Naive thymus-derived CD4-positive, alpha-beta T cell (primary cell): ENCODE measurements around the gene NANS. TPM values are rescaled to one million over a fixed set of nuclear protein-coding genes. Genes with fewer than 3 reads are reported as not detected.
A peak's percentile ranks its signal among the peaks of the same experiment; 100 is the strongest.

Experiments
- ATAC-seq: fragments of 150-1000 bp; cut with Tn5 transposase; 2 replicates; pipeline ENCODE4 v1.10.0; 2021; ENCODE audit warnings: mild to moderate bottlenecking, moderate library complexity
- CTCF ChIA-PET: fragments of 350-600 bp; sonication (Branson Sonifier 250); formaldehyde crosslinking; loops from one replicate; lab custom pipeline; 2021; ENCODE audit warnings: antibody characterized with exemption; lab: Charles Lee
- POLR2A ChIA-PET: fragments of 350-600 bp; sonication (Branson Sonifier 250); formaldehyde crosslinking; loops from one replicate; lab custom pipeline; 2021; ENCODE audit warnings: antibody characterized with exemption, inconsistent platforms; lab: Charles Lee
- DNase-seq, 9 donors: peaks; one replicate each; pipeline versions ENCODE4 v3.0.0 to v3.0.0-alpha.2; 2020 to 2022; ENCODE audit warnings: mixed read lengths in 1 of 9
- H3K27ac ChIP-seq: one replicate; pipeline ENCODE4 v1.7.0; 2013; ENCODE audit warnings: mild to moderate bottlenecking, low read depth, low read length, moderate library complexity
- H3K27me3 ChIP-seq, 2 donors: one replicate each; pipeline ENCODE4 v1.7.0; 2013; ENCODE audit warnings: low read length in 2 of 2, mild to moderate bottlenecking in 2 of 2, moderate library complexity in 2 of 2; ENCODE audit not compliant: control insufficient read depth in 2 of 2, insufficient read depth in 2 of 2
- H3K36me3 ChIP-seq, 3 experiments: 1 replicate in 2 of 3; 2 replicates in 1 of 3; pipeline ENCODE4 v1.7.0; 2013; ENCODE audit warnings: low read length in 3 of 3, mild to moderate bottlenecking in 3 of 3, moderate library complexity in 1 of 3; ENCODE audit not compliant: insufficient read depth in 3 of 3, control insufficient read depth in 2 of 3
- H3K4me1 ChIP-seq, 2 donors: one replicate each; pipeline ENCODE4 v1.7.0; 2013; ENCODE audit warnings: low read length in 2 of 2, mild to moderate bottlenecking in 2 of 2, moderate library complexity in 1 of 2; ENCODE audit not compliant: control insufficient read depth in 2 of 2, insufficient read depth in 2 of 2
- H3K4me3 ChIP-seq: 2 replicates; pipeline ENCODE4 v1.7.0; 2013; ENCODE audit warnings: mild to moderate bottlenecking, low read length
- H3K9me3 ChIP-seq, 3 experiments: 1 replicate in 2 of 3; 2 replicates in 1 of 3; pipeline ENCODE4 v1.7.0; 2013; ENCODE audit warnings: low read length in 3 of 3; ENCODE audit not compliant: control insufficient read depth in 2 of 3
- H3K27ac Mint-ChIP-seq, 9 donors: one replicate each; pipeline ENCODE4 v1.8.0; 2020 to 2022; ENCODE audit warnings: mixed read lengths in 9 of 9, mild to moderate bottlenecking in 8 of 9, moderate library complexity in 5 of 9, inconsistent platforms in 2 of 9
- H3K27me3 Mint-ChIP-seq, 5 donors: one replicate each; pipeline ENCODE4 v1.8.0; 2021 to 2022; ENCODE audit warnings: mixed read lengths in 5 of 5, mild to moderate bottlenecking in 1 of 5
- H3K36me3 Mint-ChIP-seq, 5 donors: one replicate each; pipeline ENCODE4 v1.8.0; 2020 to 2022; ENCODE audit warnings: mixed read lengths in 5 of 5, mild to moderate bottlenecking in 3 of 5, inconsistent platforms in 1 of 5
- H3K4me1 Mint-ChIP-seq, 7 donors: one replicate each; pipeline ENCODE4 v1.8.0; 2020 to 2022; ENCODE audit warnings: mixed read lengths in 7 of 7, mild to moderate bottlenecking in 3 of 7, inconsistent platforms in 1 of 7
- H3K4me3 Mint-ChIP-seq, 10 donors: one replicate each; pipeline ENCODE4 v1.8.0; 2020 to 2022; ENCODE audit warnings: mild to moderate bottlenecking in 10 of 10, mixed read lengths in 10 of 10, moderate library complexity in 6 of 10, inconsistent platforms in 2 of 10
- H3K9me3 Mint-ChIP-seq, 11 donors: one replicate each; pipeline ENCODE4 v1.8.0; 2020 to 2022; ENCODE audit warnings: mixed read lengths in 11 of 11, mild to moderate bottlenecking in 4 of 11, inconsistent platforms in 1 of 11, moderate library complexity in 1 of 11
- intact Hi-C, 2 donors: fragments of 100-400 bp; cut with micrococcal nuclease; formaldehyde crosslinking; loops; one replicate each; pipeline ENCODE4 v1.15.1; 2023
- polyA plus RNA-seq, 2 donors: library from polyadenylated mRNA; unstranded; fragments of 300-500 nt; fragmentation: Illumina TruSeq; gene quantifications; one replicate each; pipeline ENCODE4 v1.2.3, GENCODE V29; 2021
- total RNA-seq, 6 experiments: library from RNA in 5 of 6; stranded (reverse) in 5 of 6; gene quantifications; 1 replicate in 5 of 6; 2 replicates in 1 of 6; pipeline ENCODE4 v1.2.3 and lab custom pipeline; 2021 to 2026

NANS gene
- total and polyA plus RNA-seq, 7 experiments from 2014 or later = 16.3 to 58.9 (median 33.2) TPM

DNA sequence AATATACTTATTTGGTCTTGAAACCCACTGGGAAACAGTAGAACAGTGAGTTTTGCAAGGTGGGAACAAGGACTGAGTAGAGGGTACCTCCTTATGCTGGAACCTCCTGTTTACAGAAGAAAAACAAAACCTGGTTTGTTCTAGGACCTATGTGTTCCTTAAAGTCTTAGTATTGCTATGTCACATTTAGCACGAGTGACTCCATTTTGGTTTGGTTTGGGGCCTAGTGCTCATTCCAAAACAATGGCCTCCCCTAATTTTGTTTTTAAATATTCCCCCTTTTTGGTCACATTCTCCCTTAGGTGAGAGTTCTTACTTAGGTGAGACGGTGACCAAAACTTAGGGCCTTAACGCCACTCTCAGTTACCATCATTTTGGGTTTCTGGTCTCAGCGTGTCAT lies 6.2 kb upstream of the NANS start:
- no peak overlapping the region for H3K4me3 Mint-ChIP-seq
- POLR2A ChIA-PET = interaction anchor here (1.0 kb wide), 1 partner anchor 8 kb away, joined by 3 read pairs; no protein-coding TSS in a partner anchor
- peaks cover 0 to 1% (median 0%) of the 10 kb centered on the region in 11 donors for H3K9me3 Mint-ChIP-seq
- H3K36me3 Mint-ChIP-seq = peaks cover 0 to 18% (median 0%) of the 10 kb centered on the region in 5 donors
- H3K27me3 ChIP-seq = no peaks in the 10 kb centered on the region
- CTCF ChIA-PET = interaction anchor here (0.7 kb wide), 1 partner anchor 272 kb away, joined by 4 read pairs; no protein-coding TSS in a partner anchor
- intact Hi-C loops = no loop called here
- DNase-seq (no peak), ATAC-seq (no peak)
- H3K9me3 ChIP-seq = no peaks in the 10 kb centered on the region
- no peaks in the 10 kb centered on the region for H3K4me1 ChIP-seq
- no peak overlapping the region for H3K4me3 ChIP-seq
- no peaks in the 10 kb centered on the region for H3K27me3 Mint-ChIP-seq
- peaks cover 4 to 55% (median 37%) of the 10 kb centered on the region in 7 donors for H3K4me1 Mint-ChIP-seq
- no peak overlapping the region for H3K27ac ChIP-seq
- no peaks in the 10 kb centered on the region for H3K36me3 ChIP-seq
- peak overlapping the region in 1 of 9 donors; percentile 63 for H3K27ac Mint-ChIP-seq

DNA sequence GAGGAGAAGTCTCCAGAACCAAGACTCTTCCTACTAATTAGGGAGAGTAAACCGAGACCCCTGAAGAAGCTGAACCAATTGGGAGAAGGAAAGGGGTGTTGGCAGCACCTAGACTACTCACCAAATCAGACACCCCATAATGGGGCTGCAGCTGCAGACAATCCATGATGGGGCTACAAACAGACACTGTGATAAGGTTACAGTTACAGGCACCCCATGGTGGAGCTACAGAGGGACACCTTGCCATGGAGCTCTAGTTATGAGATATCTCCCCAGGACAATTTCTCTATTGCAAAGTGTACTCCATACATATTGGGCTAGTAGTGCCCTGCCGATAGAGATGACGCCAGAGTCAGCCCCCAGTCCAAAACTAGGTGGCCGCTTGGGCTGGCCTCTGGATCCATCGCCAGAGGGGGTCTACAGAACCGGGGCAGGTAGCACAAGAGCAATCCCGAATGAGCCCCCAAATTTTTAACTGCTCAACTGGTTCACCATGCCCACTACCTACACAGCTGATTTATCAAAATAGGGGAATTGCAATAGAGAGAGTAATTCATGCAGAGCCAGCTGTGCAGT lies 2.1 kb upstream of the NANS start:
- Histone ChIP-seq H3K9me3 (no peaks in the 10 kb centered on the region), H3K27me3 (no peaks in the 10 kb centered on the region), H3K4me3 (no peak overlapping the region), H3K4me1 (peaks cover 9 to 22% of the 10 kb centered on the region in 2 donors), H3K27ac (no peak overlapping the region), H3K36me3 (no peaks in the 10 kb centered on the region)
- Mint-ChIP-seq H3K27ac (peak overlapping the region in 4 of 9 donors; percentile 10 to 97 (median 50)), H3K36me3 (peaks cover 0 to 8% (median 0%) of the 10 kb centered on the region in 5 donors), H3K9me3 (no peaks in the 10 kb centered on the region), H3K27me3 (no peaks in the 10 kb centered on the region), H3K4me3 (no peak overlapping the region), H3K4me1 (peaks cover 6 to 48% (median 33%) of the 10 kb centered on the region in 7 donors)
- intact Hi-C loops = no loop called here
- no peak for ATAC-seq
- ChIA-PET POLR2A (interaction anchor here (0.7 to 1.3 kb wide), 2 partner anchors 9 to 365 kb away, joined by 3 to 6 read pairs; no protein-coding TSS in a partner anchor), CTCF (interaction anchor here (0.7 to 0.9 kb wide), 2 partner anchors 17 to 132 kb away, joined by 3 read pairs; no protein-coding TSS in a partner anchor)
- DNase-seq = no peak

DNA sequence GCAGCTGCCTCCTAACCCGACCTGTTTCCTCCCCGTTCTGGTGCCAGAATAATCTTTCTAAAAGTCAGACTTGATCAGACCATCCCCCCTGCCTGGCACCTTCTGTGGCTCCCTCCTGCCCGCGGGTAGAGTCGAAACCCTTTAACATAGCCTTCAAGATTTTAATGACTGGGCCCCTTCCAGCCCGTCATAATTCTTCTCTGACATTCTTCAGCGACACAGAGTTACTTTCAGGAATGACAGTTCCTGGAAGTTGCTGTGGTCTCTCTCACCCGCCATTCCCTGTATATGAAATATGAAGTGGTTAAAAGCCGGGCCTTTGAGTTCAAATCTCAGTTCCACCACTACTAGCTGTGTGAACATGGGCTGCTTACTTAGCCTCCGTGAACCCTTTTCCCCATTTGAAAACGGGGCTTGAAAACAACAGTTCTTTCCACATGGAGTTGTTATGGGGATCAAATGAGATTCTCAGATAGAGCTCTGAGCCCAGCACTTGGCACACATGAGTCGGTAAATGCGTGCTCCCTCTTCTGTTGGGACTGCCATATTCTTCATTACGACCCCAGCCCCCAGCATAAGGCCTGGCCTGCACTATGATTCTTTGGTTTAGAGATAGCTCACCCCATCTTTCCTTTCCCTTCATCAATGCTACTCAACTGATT lies 737 bp downstream of the NANS start:
- H3K36me3 Mint-ChIP-seq = peaks cover 4 to 11% (median 7%) of the 10 kb centered on the region in 5 donors
- H3K27me3 Mint-ChIP-seq = no peaks in the 10 kb centered on the region
- ChIA-PET CTCF (interaction anchor here (0.6 to 1.8 kb wide), 4 partner anchors 12 to 61 kb away, joined by 3 to 7 read pairs (median 4); partner anchors contain the start of gene TRIM14), POLR2A (interaction anchor here (0.5 to 3.5 kb wide), 19 partner anchors 10 to 360 kb away, joined by 3 to 25 read pairs (median 4); partner anchors contain the start of genes ANP32B, TBC1D2, TRMO and XPA)
- intact Hi-C loops = loop anchor here (1.0 to 2.0 kb wide), 8 partner anchors 18 to 424 kb away; partner anchors contain the start of genes ANP32B (in 1 of the 2), CORO2A (in 1 of the 2), NCBP1 (in 1 of the 2) and TBC1D2 (in 1 of the 2)
- Histone ChIP-seq H3K4me3 (peak overlapping the region; percentile 73), H3K27ac (peak overlapping the region; percentile 93), H3K4me1 (peaks cover 9 to 22% of the 10 kb centered on the region in 2 donors), H3K9me3 (no peaks in the 10 kb centered on the region), H3K27me3 (no peaks in the 10 kb centered on the region), H3K36me3 (peaks cover 0 to 13% (median 0%) of the 10 kb centered on the region in 3 experiments)
- peak overlapping the region; percentile 93 to 100 (median 95) for H3K4me3 Mint-ChIP-seq
- DNase-seq = peak in 4 of 9 donors; percentile 20 to 43 (median 26)
- H3K9me3 Mint-ChIP-seq = peaks cover 0 to 2% (median 0%) of the 10 kb centered on the region in 11 donors
- H3K27ac Mint-ChIP-seq = peak overlapping the region; percentile 93 to 100 (median 97)
- ATAC-seq = no peak
- H3K4me1 Mint-ChIP-seq = peaks cover 8 to 38% (median 29%) of the 10 kb centered on the region in 7 donors

DNA sequence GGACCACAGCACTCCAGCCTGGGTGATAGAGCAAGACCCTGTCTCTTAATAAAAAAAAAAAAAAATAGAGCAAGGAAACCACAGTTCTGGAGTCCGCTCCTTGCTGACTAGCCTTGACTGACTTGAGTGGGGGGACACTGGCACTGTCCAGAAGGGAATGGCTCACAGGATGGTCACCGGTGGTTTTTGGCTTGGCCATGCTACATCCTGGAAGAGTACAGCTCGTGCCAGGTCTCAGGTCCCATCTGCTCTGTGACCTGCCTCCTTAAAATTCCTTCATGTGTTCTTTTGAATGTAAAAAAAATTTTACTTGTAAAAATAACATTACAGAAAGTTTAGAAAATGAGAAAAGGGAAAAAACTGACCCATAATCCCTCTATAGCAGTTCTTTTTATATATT lies 5.6 kb downstream of the NANS start:
- H3K9me3 ChIP-seq = no peaks in the 10 kb centered on the region
- no peak for ATAC-seq
- no peak for DNase-seq
- ChIA-PET CTCF (no interaction called here), POLR2A (no interaction called here)
- no peak overlapping the region for H3K27ac ChIP-seq
- H3K27me3 Mint-ChIP-seq = no peaks in the 10 kb centered on the region
- peaks cover 4 to 15% of the 10 kb centered on the region in 2 donors for H3K4me1 ChIP-seq
- H3K9me3 Mint-ChIP-seq = peaks cover 0 to 2% (median 0%) of the 10 kb centered on the region in 11 donors
- peak overlapping the region in 5 of 9 donors; percentile 21 to 48 (median 25) for H3K27ac Mint-ChIP-seq
- intact Hi-C loops = no loop called here
- H3K36me3 ChIP-seq = peaks cover 0 to 25% (median 7%) of the 10 kb centered on the region in 3 experiments
- peaks cover 9 to 32% (median 23%) of the 10 kb centered on the region in 7 donors for H3K4me1 Mint-ChIP-seq
- H3K4me3 Mint-ChIP-seq = no peak overlapping the region
- H3K27me3 ChIP-seq = no peaks in the 10 kb centered on the region
- no peak overlapping the region for H3K4me3 ChIP-seq
- H3K36me3 Mint-ChIP-seq = peaks cover 9 to 38% (median 24%) of the 10 kb centered on the region in 5 donors

DNA sequence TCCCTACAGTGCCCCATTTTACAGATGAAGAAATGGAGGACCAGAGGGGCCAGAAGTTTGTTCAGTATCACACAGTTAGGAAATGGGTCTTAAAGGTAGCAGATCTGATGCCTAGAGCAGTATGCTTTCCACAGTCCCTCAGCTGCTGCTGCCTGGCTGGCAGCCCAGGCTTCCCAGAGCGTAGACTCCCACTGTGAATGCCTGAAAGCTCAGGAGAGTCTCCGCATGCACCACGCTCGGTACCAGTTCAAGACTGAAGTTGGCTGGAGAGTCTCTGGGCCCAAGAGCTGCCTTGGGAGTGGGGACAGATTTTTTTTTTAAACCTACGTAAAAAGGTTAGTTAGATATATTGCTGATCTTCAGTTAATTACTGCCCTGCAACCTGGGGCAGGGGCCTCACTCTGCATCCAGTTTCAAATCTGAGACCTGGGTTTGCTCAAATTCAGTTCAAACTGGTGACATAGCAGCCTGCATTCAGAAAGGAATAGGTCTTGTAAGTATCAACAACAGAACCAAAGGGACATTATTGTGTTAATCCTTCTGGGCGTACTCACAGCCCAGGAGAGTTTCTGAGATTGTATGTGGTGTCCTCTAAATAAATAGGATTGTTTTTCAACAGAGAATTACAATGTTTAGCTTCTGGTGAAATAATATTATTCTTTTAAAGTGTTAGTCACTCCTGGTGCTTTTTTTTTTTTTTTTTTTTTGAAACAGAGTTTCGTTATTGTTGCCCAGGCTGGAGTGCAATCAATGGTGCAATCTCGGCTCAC lies 8.3 kb downstream of the NANS start:
- peaks cover 9 to 39% (median 27%) of the 10 kb centered on the region in 5 donors for H3K36me3 Mint-ChIP-seq
- CTCF ChIA-PET = interaction anchor here (0.8 kb wide), 1 partner anchor 19 kb away, joined by 3 read pairs; no protein-coding TSS in a partner anchor

DNA sequence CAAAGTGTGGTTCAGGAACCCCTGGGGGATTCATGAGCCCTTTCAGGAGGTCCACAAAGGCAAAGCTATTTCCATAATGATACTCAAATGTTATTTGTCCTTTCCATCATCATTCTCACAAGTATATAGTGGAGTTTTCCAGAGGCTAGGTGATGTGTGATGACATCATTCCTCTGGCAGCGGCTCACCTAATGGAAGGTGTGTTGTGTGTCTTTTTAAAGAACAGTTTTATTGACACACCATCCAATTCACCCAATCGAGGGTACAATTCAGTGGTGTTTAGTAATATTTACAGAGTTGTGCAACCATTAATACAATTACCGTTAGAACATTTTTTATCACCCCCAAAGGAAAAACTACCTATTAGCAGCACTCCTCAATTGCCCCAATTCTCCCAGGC lies 9.7 kb downstream of the NANS start:
- H3K27me3 ChIP-seq = no peaks in the 10 kb centered on the region
- POLR2A ChIA-PET = no interaction called here
- no peak overlapping the region for H3K4me3 ChIP-seq
- Mint-ChIP-seq H3K4me3 (no peak overlapping the region), H3K27ac (no peak overlapping the region), H3K4me1 (peaks cover 3 to 20% (median 10%) of the 10 kb centered on the region in 7 donors), H3K36me3 (peaks cover 4 to 32% (median 22%) of the 10 kb centered on the region in 5 donors), H3K9me3 (no peaks in the 10 kb centered on the region), H3K27me3 (no peaks in the 10 kb centered on the region)
- CTCF ChIA-PET = interaction anchor here (0.5 kb wide), 1 partner anchor 32 kb away, joined by 3 read pairs; no protein-coding TSS in a partner anchor
- H3K27ac ChIP-seq = no peak overlapping the region
- peaks cover 0 to 18% (median 7%) of the 10 kb centered on the region in 3 experiments for H3K36me3 ChIP-seq
- no peaks in the 10 kb centered on the region for H3K4me1 ChIP-seq
- DNase-seq = no peak
- no peak for ATAC-seq
- intact Hi-C loops = no loop called here
- no peaks in the 10 kb centered on the region for H3K9me3 ChIP-seq

More for the DNA sequence above, 8.3 kb downstream of the NANS start:
- no peak for ATAC-seq
- Mint-ChIP-seq H3K27me3 (no peaks in the 10 kb centered on the region), H3K4me3 (no peak overlapping the region), H3K4me1 (peaks cover 5 to 22% (median 10%) of the 10 kb centered on the region in 7 donors), H3K27ac (peak overlapping the region in 1 of 9 donors; percentile 30), H3K9me3 (peaks cover 0 to 2% (median 0%) of the 10 kb centered on the region in 11 donors)
- H3K4me1 ChIP-seq = no peaks in the 10 kb centered on the region
- H3K27me3 ChIP-seq = no peaks in the 10 kb centered on the region
- no peak overlapping the region for H3K4me3 ChIP-seq
- POLR2A ChIA-PET = interaction anchor here (0.6 to 0.9 kb wide), 3 partner anchors 25 to 191 kb away, joined by 3 to 4 read pairs (median 3); partner anchors contain the start of gene TBC1D2
- H3K9me3 ChIP-seq = no peaks in the 10 kb centered on the region
- no peak for DNase-seq
- peaks cover 0 to 25% (median 7%) of the 10 kb centered on the region in 3 experiments for H3K36me3 ChIP-seq
- intact Hi-C loops = no loop called here
- H3K27ac ChIP-seq = no peak overlapping the region
